KBM-7 (cell line): Measurements from ENCODE around the gene POU2AF1.

Experiments used
- DNase-seq: peaks from one replicate; pipeline ENCODE4 v3.0.0-alpha.2; 2015
- in situ Hi-C: fragments of 300-500 bp; cut with MboI; formaldehyde crosslinking; loops from 2 replicates; pipeline ENCODE4 v1.14.3; 2020; ENCODE audit warnings: low sequenced_read_pairs, low pct_unique_long_range_greater_than_20kb, mixed read lengths

The POU2AF1 gene

DNA sequence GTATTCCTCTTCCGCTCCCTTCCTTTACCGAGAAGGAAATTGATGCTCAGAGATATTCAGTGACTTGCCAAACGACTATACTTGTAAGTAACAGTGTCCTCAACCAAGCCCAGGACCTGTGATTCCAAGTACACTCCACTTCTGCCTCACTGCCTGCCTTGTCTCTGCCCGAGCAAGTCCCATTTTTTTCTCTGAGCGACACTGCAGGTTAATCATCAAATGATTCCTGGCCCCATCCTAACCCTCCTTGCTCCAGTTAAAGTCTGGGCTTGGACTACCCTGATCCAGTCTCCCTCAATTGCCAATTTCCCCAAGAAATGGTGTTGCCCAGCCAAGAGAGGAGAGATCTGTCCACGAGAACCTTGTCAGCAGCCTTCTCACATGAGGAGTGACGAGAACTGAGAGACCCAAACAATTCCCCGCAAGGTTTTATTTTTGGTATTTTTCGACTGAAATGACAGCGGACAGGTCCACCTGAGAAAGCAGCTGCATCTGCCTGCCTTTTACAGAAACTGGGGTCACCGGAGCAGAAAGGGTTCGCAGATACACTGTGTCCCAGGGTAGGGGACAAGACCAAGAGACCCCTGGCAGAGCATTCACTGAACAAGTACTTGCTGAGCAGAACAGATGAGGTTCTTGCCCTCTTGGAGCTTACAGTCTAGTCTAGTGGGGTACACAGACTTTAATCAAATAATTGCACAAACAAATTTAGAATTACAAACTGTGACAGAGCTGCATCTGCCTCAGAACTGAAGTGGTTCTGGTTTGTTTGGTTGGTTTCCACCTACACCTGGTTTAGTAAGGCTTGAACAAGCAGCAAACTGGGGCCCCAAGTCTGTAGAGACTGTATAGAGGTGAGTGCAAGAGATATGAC is 11.4 kb downstream of the POU2AF1 start:
- no peak for DNase-seq
- in situ Hi-C loops: no loop called here

DNA sequence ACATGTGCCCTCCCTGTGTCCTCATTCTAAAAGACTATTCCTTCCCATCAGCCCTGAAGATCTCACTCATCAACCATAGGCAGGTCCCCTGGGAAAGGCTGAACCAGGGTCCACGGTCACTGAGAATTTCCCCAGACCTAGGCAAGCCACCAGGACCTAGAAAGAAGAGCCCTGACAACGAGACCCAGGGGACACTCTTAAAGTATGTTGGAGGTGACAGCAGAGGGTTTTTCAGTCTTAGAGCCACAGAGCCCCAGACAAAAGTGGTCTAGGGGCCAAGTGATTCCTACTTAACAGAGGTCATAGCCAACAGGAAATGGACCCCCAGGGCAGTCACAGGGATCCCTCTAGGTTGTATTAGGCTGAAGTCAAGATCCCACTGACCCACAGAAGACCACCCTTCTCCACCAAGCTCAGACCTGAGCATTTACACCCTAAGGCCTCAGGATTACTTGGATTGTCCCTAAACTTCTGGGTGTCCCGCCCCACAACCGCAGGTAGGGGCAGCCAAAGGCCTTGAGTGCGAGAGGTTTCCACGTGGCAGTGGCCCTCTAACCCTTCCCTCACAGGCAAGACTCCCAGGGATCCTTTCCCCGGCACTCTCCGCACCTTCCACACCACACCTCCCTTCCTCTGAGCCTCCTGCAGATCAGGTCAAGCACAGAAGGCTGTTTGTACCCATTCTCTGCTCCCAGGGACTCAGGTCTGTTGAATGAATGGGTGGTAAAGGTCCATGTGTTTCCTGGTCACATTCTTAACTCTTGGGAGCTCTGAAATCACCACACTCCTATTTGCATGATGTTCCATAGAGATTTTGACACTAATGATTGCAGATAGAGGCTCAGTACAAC is 12.3 kb downstream of the POU2AF1 start:
- in situ Hi-C loops: no loop called here
- no peak for DNase-seq

DNA sequence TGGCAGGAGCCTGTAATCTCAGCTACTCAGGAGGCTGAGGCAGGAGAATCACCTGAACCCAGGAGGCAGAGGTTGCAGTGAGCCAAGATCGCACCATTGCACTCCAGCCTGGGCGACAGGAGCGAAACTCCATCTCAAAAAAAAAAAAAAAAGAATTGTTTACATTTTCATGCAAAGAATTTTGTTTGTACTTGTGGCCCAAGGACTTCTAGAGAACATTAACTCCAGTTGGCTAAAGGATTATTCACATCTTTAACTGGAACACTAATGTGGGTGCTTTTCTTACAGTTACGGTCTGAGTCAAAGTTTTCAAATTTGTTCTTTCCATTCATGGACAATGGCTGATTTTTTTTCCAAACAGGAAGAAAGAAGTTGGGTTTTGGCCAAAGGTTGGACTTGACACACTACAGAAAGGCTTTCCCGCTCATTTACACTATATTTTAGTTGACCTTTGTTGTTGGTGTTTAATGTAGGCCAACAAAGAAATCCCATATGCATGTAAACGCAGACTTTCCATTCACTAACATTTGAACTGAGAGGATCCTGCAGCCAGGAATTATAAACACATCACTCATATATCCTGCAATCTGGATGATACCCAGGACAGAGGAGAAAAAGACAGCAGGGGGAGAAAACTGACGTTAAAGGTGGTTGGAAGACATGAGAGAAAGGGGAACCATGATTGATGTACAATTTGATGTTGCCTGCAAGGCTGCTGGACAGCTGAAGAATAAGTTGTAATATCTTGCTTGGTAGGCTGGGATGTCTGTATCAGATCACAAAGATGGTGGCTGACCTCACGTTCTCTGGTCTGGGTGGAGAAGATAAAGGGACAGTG is 13.1 kb downstream of the POU2AF1 start:
- in situ Hi-C loops: no loop called here
- no peak for DNase-seq

DNA sequence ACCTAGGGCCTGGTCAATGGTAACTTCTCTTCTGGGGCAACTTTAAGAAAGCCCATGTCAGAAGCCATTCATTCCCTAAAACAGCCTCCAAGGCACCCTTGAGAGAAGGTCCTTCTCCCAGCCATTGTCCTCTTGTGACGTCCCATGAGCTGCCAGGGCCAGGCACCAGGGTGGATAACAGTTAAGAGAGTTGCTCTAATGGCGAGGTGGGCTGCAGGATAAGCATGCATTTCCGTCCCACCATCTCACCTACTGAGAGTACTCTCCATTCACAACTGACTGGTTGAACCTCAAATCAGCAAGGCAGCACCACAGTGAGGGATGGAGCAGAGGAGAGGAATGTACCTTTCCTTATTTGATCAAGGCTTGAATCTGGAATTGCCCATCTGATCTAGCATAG is 14.6 kb downstream of the POU2AF1 start:
- in situ Hi-C loops: no loop called here
- no peak for DNase-seq

DNA sequence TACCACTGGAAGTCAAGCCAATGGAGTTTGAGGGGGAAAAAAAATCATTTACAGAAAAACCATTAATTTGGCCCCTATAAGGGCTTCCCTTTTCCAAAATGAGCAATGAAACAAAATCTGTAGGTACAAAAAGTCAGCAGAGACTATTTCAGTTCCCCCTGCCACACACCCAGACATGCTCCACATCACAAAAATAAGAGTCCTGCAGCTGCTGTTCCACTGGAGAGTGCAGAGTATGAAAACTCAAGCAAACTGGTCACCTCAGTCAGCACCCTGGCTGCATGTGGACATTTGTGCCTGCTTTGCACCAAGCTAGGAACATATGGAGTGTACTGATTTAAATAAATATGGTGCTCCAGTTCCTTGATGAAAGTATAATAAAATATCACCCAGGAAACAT is 15.1 kb downstream of the POU2AF1 start:
- in situ Hi-C loops: no loop called here
- no peak for DNase-seq

DNA sequence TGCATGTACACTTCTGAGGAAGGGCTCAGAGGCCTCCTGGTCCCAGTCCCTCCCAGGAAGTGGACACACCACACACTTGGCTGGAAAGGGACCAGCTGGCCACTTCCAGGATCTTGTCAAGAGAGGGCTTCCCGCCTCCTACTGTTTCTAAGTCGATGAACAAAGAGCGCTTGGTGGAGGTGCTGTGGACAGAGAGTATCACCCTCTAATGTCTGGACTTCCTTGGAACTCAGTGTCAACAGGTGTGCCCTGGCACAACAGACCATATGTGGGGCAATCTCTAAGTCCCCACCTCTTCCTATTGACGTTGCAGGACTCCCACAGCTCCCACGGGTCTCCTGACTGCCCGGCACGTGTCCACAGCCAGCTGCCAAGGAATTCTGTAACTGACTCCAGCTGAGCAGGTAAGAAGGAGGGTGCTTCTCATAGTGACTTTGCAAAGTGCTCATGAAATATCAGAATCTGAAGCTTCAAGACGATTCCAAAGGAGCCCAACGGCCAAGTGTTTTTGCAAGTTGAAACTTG is 16.1 kb downstream of the POU2AF1 start:
- DNase-seq: no peak
- in situ Hi-C loops: no loop called here

DNA sequence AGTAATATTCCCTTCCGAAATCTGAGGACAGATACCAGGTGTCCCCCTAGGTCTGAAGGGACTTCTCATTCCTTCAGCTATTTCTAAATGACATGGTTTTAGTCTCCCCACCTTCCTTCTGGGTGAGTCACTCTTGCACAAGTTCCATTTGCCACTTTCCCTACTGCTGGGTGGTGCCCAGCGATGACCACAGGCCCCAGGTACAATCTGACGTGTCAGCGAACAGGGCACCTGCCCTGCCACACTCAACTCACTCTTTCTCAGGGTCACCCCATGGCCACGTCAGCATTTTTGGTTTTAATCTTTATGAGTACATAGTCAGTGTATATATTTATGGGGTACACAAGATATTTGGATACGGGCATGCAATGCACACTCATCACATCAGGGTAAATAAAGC is 17.2 kb downstream of the POU2AF1 start:
- no peak for DNase-seq
- in situ Hi-C loops: no loop called here

DNA sequence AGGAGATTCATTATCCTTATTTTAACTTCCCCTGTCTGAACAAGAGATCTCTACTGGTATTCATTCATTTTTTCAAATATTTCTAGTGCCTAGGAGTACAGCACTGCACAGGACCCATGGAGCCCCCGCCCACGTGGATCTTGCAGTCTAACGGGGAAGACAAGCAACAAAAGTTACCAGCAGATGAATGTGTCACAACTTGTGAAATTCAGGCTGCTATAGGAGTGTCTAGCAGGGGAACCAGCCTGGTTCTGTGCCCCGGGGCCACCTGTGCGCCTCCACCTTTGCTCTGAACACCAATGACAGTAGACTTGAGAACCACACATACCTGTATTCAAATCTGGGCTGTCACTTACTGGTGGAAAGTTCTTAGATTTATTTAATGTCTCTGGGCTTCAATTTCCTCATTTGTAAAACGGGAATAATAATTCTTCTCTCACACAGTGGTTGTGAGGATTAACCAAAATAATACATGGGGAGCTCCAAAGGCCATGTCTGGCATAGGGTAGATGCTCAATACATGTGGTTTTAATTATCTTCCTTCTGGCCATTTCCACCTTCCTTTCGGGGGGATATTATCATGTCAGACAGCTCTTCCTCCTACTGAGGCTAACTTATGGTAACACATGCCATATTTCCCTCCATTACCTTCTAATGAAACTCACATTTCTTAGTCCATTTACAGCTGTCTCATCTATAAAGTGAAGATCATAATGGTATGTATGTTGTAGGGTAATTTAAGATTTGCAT is 17.8 kb downstream of the POU2AF1 start:
- in situ Hi-C loops: no loop called here
- DNase-seq: no peak

DNA sequence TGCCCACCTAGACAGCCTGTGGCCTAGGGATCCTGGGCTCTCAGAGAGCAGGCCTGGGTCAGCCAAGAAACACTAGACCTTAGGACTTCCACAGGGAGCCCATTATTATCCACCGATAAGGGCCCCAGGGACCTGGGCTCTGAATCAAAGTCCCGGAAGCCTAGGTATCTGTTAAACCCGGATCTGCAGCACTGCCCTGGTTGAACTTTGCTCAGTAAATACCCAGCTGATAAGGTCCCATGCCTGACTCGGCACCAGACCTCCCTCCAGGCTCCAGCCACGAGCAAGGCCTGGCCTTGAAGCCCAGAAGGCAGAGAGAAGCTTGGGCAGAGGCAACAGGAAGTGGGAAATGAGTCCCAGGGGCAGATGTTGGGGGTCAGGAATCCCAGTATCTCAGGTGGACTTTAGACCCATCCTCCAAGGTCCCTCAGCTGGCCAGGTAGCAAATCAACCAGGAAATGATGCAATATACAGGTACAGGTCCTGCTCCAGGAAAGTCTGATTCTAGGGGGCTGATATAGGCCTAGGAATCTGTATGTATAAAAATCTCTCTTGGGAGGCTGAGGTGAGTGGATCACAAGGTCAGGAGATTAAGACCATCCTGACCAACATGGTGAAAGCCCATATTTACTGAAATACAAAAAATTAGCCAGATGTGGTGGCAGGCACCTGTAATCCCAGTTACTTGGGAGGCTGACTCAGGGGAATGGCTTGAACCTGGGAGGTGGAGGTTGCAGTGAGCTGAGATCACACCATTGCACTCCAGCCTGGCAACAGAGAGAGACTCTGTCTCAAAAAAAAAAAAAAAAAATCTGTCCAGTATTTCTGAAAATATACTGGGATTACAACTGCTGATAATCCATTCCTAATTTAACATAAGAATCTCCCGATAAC is 18.7 kb downstream of the POU2AF1 start:
- no peak for DNase-seq
- in situ Hi-C loops: no loop called here

DNA sequence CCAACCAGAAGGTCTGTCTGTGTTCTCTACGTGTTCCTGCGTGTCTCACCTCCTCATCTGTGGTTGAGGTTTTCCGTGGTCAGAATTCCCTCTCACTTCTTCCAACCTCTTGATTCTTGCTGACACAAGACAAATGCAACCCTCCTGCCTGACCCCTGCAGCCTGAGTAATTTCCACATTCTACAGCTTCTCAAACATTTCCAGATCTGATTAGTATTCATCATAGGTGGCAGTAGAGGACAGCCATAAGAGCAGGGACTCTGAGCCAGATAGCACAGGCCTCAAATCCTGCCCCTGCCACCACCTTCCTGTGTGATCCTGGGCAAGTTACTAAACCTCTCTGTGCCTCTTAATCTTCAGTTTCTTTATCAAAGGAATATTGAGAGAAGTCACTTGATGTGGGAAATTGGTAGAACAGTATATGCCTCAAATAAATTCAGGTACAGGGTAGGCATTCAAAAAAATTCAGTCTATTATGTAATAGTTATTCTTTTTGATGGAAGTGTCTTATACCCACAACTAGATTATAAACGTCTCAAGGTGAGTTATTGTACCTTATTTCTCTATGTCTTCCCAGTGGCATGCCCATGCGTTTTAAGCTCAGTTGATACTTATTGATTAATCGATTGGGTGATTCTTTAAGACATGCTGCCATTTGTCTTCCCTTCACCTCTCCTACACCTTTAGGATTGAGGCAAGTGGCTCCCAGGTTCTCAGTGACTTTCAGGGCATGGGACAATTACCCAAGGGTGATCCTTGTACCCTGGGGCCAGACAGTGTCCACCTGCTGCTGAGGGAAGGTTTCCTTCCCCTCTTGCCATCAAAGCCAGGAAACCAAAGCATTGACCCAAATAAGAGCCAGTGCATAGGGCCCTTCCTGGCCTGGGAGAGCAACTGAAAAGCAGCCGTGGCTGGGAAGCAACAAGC is 19.6 kb downstream of the POU2AF1 start:
- DNase-seq: no peak
- in situ Hi-C loops: no loop called here

DNA sequence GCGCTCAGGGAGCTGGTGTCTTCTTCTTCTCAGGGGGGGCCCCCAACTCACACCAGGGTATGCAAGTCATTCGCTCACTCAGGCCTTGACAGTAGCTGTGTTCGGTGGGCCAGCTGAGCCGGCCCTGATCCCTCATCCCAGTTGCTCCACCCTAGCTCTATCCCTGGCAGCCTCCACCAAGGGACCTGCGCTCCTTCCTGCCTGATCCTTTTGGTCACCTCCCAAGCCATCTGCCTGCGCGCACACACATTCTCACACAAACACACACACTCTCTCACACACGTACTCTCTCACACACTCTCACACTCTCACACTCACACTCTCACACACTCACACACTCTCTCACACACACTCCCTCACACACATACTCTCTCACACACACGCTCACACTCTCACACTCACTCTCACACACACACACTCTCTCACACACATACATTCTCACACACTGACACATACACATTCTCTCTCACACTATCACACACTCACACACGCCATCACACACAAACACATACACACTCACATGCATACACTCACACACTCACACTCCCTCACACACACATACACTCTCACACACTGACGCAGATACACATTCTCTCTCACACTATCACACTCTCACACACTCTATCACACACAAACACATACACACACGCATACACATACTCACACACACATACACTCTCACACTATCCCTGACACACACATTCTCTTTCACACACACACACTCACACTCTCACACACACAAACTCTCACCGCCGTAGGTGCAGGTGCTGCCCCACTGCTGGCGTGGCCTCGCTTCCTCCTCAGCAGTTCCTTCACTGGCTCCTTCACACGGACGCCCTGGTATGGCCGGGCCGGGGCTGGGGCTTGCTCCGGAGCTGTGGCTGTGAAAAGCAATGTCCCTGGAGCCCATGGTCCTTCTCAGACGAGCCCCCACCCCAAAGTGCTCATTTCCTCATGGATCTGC is 20.8 kb downstream of the POU2AF1 start:
- in situ Hi-C loops: no loop called here
- DNase-seq: no peak

DNA sequence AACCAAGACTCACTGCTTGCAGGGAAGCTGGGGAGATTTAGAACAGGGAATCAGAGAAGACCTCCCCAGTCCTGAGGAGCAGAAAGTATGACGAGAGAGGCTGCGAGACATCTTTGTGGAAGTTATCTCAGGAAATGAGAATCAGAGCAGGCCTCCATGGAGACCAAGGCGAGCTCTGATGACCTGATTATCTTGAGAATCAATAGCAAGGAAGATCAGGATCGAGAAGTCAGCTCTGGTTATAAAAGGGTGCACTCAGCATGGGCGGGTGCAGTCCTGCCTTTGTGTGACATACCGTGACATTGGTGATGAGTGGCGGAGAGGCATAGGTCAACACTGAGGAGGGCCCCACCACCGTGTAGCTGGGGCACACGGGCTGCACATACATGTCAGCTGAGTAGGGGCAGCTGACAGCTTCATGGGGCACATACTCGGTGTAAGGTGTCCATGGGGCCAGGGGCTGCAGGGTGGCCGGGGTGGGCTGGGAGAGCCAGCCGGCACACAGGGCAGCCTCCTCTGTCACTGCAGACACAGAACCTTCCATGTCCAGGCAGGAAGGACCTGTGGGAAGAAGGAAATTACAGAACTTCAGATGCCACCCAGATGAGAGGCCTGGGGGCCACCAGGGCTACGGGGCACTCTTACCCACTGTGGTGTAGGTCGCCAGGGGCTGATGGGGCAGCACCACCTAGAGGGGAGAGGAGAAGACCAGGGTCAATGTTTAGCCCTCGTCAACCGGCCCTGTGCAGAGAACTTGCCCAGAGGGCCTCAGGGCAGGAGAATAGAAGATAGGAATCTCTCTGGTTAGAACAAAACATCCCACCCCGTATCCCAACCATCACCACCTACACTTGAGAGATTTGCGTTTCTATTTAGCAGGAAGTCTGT is 21.7 kb downstream of the POU2AF1 start:
- no peak for DNase-seq
- in situ Hi-C loops: no loop called here

DNA sequence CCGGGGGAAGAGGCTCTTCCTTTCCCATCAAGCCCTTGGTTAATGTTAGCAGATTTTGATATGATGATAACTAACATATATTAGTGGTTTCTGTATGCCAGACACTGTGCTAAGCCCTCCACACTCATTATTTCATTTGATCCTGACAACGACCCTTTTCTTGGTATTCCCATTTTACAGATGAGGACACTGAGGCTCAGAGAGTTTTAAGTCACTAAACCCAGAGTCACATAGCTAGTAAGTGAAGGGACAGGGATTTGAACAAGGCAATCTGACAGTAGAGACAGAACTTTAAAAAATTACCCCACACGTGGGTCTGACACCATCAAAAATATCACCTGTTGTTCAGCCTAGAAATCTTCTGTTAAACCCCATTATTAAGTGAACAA is 22.4 kb downstream of the POU2AF1 start:
- in situ Hi-C loops: no loop called here
- DNase-seq: no peak

DNA sequence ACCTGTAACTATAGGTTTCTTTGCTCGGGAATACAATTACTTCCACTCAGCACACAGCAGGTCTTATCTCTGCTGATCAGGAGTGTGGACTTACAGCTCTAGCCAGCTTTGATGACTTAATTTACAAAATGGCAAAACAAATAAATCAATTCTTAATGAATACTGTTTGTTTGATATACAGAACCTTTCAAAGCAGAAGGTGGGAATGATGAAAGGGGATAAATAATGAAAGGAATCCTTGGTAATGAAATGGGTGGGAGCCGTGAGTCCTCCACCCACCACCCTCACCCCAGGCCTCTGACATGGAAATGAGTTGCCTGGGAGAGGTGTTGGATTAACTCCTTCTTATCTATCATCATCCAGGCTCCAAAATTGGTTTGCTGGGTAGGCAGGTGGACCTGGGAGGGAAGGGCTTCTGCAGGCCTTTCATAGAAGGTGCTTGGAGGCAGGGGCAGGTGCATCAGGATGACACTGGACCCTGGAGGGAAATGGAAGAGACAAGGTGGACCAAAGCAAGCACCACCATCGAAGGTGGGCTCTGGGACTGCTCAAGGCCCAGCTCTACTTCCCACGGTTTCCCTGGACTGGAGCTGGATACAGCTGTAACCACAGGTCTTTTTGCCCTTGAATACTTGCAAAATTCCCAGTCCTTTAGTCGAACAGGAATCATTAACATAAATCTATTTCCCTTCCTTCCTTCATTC is 23.0 kb downstream of the POU2AF1 start:
- in situ Hi-C loops: no loop called here
- no peak for DNase-seq
